ENCODE results near the gene PNLIP.

Gene PNLIP

DNA sequence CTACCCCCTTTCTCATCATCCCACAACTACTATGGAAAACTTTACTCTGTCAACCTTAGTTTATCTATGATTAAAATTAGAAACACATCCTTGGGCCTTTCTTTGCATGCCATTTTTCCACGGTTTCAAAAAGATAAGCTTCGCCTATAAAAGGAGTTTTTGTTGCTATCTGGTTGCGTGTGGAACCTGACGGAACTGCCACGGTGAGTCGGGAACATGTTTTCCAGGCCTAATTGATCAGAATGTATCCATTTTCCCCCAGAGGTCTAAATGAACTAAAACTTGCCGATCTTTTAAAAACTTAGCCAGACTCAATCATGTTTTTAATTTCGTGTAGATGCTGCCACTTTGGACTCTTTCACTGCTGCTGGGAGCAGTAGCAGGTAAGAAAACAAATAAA, at the start of gene PNLIP:
Gene PNLIP (plus strand): TSS at position 176 of the 400 bp plus-strand sequence. CDS start 162 bp downstream, at position 338.
- no peak for DNase-seq

DNA sequence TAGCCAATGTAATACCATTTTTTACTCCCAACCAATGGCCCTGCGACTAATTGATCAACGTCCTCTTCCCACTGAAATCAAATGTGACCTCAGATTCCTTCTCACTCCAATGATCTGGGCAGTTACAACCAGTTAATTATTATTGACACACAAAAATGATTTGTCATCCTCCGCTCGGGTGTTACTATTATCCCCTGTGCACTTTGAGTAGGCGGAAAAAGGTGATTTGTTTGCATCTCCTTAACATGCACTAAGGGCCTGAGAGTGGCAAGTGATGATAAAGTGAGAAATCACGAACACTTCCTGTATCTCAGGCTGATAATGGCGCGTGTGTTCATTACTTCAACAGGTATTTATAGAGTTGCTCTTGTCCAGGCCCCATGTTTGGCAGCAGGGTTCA, 40.9 kb upstream of the PNLIP start:
- no peak for DNase-seq

DNA sequence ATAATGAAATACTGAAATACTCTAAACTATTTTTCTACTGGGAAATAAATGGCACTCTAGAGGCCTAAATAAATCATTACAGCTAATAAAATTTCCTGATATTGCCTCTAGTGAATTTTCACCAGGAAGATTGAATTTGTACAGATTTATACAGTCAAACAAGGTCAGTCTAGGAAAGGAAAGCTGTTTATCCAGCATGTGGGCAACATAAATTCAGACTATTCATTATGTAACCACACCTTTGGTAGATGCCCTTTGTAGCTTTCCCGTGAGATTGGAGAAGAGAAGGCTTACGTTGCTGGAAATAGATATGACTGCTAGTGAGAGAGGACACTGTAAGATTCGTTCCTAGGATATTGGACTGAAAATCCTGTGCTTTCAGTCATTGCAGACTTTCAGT, 35.2 kb upstream of the PNLIP start:
- no peak for DNase-seq

GRCh38 chr10:116511365-116511764, 34.4 kb upstream of the PNLIP start:
- no peak for DNase-seq

DNA sequence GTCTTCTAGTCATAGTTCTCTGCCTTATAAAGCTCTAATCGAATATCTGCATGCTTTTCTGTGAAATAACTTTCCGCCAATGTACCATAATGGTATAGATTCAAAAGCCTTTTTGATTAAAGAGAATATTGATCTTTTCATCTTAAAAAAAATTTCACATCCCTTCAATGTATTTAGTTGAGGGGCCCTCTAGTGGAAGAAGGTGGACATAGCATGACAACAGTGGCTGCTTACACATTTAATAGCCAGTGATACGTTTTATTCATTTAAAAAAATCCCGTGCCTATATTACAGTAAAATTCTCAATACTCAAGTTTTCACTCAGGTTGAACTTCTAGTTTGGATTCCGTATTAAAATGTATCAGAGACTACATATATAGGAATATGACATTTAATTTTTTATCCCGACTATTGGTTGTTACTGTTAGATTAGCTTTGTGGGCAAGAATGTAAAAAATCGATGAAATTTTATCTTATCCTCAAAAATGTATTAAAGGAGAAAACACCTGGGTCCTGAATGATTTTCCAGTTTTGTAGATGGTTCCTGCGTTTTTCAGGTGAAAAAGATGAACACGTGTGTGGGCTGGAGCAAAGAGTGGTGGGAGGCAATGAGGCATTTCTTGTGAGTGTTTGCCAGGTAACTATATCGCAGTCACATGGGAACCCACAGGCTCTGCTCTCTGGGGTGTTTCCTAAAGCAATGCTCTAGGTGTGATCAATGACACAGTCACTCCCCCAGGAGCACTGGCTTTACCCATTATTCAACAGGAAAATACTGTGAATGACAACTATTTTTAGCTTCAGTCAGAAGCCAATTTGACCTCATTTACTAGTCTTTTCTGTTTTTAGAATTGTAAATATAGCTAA, 24.1 kb upstream of the PNLIP start:
- DNase-seq = no peak

GRCh38 chr10:116522803-116523381, 22.8 kb upstream of the PNLIP start:
- no peak for DNase-seq

DNA sequence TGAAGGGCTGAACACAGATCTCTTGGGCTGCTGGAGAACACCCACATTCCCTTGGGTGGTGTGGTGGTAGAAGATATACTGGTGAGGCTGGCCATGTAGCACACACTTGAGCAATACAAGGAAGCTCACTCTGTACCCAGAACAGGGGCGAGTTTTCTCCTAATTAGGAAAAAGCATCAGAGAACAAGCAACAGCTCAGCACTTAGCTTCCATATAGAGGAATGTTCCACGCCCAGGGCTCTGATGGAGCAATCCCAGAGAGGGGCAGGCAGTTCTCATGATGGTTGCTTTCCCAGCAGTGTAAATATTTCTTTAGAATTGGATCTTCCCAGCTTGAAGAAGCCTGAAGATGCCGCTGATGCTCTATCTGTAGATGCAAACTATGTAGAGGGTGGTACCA, 21.0 kb upstream of the PNLIP start:
- DNase-seq = no peak

DNA sequence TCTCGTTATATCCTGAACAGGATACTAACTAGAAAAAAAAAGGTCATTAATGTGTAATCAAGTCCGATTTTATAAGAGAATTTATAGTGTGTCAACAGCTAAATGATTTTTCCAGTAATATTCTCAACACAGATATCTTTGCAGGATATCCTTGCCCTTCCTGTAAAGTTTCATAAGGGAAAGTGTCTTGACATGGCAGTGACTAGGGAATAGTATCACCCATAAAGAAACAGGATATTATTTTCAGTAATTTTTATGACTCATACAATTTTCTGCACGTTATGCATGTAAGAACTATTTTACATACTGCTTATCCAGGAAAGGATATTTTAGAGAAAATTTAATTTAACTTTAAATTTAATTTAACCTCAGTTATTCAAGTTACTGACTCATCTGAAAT, 19.5 kb upstream of the PNLIP start:
- no peak for DNase-seq

- no peak for DNase-seq
Measured at GRCh38 chr10:116536810-116537209, 8.9 kb upstream of the PNLIP start.

- no peak for DNase-seq
Measured at GRCh38 chr10:116538456-116538855, 7.3 kb upstream of the PNLIP start.

DNA sequence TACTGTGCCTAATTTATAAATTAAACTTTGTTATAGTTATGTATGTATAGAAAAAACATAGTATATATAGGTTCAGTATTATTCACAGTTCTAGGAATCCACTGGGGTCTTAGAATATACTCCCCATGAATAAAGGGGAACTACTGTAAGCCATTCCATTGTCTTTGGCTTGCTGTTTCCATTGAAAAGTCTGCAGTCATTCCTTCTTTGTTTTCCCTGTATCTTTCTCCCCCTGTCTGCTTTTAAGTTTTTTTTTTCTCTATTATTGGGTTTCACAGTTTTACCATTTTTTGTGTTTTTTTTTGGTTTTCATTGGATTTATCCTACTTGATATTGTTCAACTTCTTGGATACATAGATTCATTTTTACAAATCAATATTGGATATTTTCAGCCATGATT, 6.7 kb upstream of the PNLIP start:
- no peak for DNase-seq

- no peak for DNase-seq
Measured at GRCh38 chr10:116540814-116541213, 4.9 kb upstream of the PNLIP start.

GRCh38 chr10:116542007-116542677, 3.6 kb upstream of the PNLIP start:
- DNase-seq = no peak

- no peak for DNase-seq
Measured at GRCh38 chr10:116545122-116545521, 609 bp upstream of the PNLIP start.

DNA sequence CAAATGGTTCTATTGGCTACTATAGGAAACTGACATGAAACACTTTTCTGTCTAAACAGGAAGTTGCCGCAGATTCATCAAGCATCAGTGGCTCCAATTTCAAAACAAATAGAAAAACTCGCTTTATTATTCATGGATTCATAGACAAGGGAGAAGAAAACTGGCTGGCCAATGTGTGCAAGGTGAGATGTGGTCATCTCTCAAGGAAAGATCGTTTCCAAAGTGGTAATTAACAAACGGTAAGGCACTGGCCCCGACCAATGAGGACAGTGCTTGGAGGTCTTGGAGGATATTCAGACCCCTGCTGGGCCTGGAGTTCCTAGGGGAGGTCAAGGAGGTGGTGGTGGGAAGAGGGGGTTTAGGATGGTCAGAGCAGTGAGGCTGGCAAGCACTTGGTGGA, 2.6 kb downstream of the PNLIP start:
- no peak for DNase-seq

- no peak for DNase-seq
Measured at GRCh38 chr10:116553378-116553980, 7.7 kb downstream of the PNLIP start.

DNA sequence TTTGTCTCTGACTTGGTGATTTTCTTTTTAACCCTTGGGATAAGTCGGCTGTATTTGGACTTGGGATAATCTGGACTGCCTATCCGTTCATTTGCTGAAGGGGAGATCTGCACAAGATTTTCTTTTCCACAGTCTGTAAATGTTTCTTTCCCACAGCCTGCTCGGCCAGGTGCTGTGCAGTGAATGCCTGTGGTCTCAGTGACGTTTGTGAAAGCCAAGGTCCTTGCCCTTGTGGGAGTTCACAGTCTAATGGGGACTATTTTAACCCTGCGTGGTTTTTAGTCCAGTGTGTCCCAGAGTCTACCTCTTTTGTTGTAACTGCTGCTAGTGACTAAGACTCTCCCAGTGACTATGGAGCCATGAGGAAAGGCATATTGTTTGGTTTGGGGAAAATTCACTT, 8.9 kb downstream of the PNLIP start:
- no peak for DNase-seq

DNA sequence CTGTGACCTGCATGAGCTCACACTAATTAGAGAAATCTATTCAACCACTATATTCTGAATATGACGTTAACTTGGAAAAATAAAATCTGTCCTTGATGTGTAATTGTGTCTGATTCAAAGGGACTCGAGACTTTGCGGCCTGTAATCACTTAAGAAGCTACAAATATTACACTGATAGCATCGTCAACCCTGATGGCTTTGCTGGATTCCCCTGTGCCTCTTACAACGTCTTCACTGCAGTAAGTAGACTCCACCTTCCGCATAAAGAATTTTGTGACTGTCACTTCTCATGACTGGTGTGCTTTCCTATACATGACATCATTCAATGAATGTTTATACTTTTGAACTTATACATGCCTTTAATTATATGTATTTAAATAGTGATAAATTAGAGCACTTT, 10.1 kb downstream of the PNLIP start:
- no peak for DNase-seq

- no peak for DNase-seq
Measured at GRCh38 chr10:116557305-116557880, 11.7 kb downstream of the PNLIP start.

DNA sequence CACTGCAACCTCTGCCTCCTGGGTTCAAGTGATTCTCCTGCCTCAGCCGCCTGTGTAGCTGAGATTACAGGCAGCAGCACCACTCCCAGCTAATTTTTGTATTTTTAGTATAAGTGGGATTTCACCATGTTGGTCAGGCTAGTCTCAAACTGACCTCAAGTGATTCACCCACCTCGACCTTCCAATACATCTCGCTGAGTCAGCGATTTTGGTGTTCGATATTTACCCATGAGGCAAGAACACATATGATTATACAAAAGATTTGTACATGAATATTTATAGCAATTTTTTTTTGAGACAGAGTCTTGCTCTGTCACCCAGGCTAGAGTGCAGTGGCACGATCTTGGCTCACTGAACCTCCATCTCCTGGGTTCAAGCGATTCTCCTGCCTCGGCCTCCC, 19.8 kb downstream of the PNLIP start:
- DNase-seq = no peak

- no peak for DNase-seq
Measured at GRCh38 chr10:116566932-116567331, 21.2 kb downstream of the PNLIP start.

DNA sequence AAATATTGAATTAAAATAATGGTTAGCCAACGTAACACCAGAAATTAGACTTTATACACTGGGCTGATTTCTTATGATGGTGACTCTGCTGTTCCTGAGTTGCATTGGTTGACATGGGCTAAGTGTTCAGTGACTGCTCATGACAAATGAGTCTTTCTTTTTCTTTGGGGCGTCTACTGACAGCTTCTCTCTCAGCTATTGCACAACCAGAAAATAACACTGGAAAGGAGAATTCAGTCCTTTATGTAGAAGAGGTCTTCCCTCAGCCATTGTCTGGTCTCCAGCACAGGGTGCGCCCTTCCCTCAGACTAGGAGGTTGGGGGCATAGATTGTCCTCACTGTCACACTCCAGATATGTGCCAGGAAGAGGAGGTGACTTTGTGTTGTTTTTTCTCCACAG, 21.6 kb downstream of the PNLIP start:
- DNase-seq = no peak

- DNase-seq = no peak
Measured at GRCh38 chr10:116574797-116575196, 29.1 kb downstream of the PNLIP start.
